PC-3 (cell line): Measurements from ENCODE around the gene NR5A2. TPM values are rescaled to one million over a fixed set of nuclear protein-coding genes. Genes with fewer than 3 reads are reported as not detected.
A peak's percentile ranks its signal among the peaks of the same experiment; 100 is the strongest.
"Not testable (repeated sequence)": the region's sequence is repeated elsewhere in the genome, so short reads cannot be mapped to it uniquely, and the experiment has no call there.

Source experiments
- ATAC-seq: fragments of 200-7000 bp; cut with Tn5 transposase; 2 replicates; pipeline ENCODE4 v1.9.1; 2020; ENCODE audit warnings: mild to moderate bottlenecking, moderate library complexity
- BruUV-seq: library from RNA; stranded (reverse); fragments of 400-500 nt; replicated peaks from 2 replicates; lab custom pipeline; 2021; lab: Mats Ljungman, UMichigan
- CTCF ChIA-PET: fragments of 300-600 bp; sonication (Branson Sonifier 250); formaldehyde crosslinking; loops from one replicate; lab custom pipeline; 2022; ENCODE audit warnings: antibody characterized with exemption; lab: Charles Lee
- POLR2A ChIA-PET: fragments of 300-600 bp; sonication (Branson Sonifier 250); formaldehyde crosslinking; loops from one replicate; lab custom pipeline; 2022; ENCODE audit warnings: antibody characterized with exemption; ENCODE audit not compliant: unreplicated experiment; lab: Charles Lee
- DNase-seq: peaks from one replicate; pipeline ENCODE4 v3.0.0-alpha.2; 2015
- H2AFZ ChIP-seq: fragments of 300-600 bp; sonication (generic); 2 replicates; pipeline ENCODE4 v1.6.0; 2016; ENCODE audit warnings: antibody characterized with exemption, low read length
- H3F3A ChIP-seq: fragments of 300-600 bp; sonication (generic); one replicate; pipeline ENCODE4 v1.6.0; 2017; ENCODE audit warnings: antibody characterized with exemption, low read length, control low read depth, mild to moderate bottlenecking; ENCODE audit not compliant: unreplicated experiment
- H3K27ac ChIP-seq: fragments of 300-600 bp; sonication (generic); 2 replicates; pipeline ENCODE4 v1.5.1; 2016; ENCODE audit warnings: mild to moderate bottlenecking, low read length
- H3K27me3 ChIP-seq: fragments of 300-600 bp; sonication (generic); 2 replicates; pipeline ENCODE4 v1.6.1; 2016; ENCODE audit warnings: low read length, mixed read lengths
- H3K36me3 ChIP-seq: fragments of 300-600 bp; sonication (generic); 2 replicates; pipeline ENCODE4 v1.6.1; 2016; ENCODE audit warnings: low read depth, mixed run types, low read length, mixed read lengths
- H3K4me1 ChIP-seq: fragments of 300-600 bp; sonication (generic); 2 replicates; pipeline ENCODE4 v1.5.1; 2016; ENCODE audit warnings: low read length; ENCODE audit not compliant: insufficient read depth
- H3K4me2 ChIP-seq: fragments of 300-600 bp; sonication (generic); 2 replicates; pipeline ENCODE4 v1.6.0; 2016; ENCODE audit warnings: low read length
- H3K4me3 ChIP-seq: fragments of 300-600 bp; sonication (generic); 2 replicates; pipeline ENCODE4 v1.5.1; 2016; ENCODE audit warnings: mild to moderate bottlenecking, low read length, mixed read lengths
- H3K79me2 ChIP-seq: fragments of 300-600 bp; sonication (generic); 2 replicates; pipeline ENCODE4 v1.6.1; 2017; ENCODE audit warnings: low read length, mixed read lengths
- H3K9ac ChIP-seq: fragments of 300-600 bp; sonication (generic); 2 replicates; pipeline ENCODE4 v1.6.0; 2016; ENCODE audit warnings: mild to moderate bottlenecking, low read length
- H3K9me2 ChIP-seq: fragments of 300-600 bp; sonication (generic); replicated peaks from 2 replicates; pipeline ENCODE4 v1.6.1; 2016; ENCODE audit warnings: mixed run types, low read length, mixed read lengths
- H3K9me3 ChIP-seq: fragments of 300-600 bp; sonication (generic); 2 replicates; pipeline ENCODE4 v1.6.1; 2016; ENCODE audit warnings: low read length, mixed read lengths
- H4K20me1 ChIP-seq: fragments of 300-600 bp; sonication (generic); 2 replicates; pipeline ENCODE4 v1.6.1; 2016; ENCODE audit warnings: low read length, mixed read lengths
- CTCF ChIP-seq: fragments of 300-600 bp; sonication (generic); conservative IDR thresholded peaks from 2 replicates; pipeline ENCODE4 v1.5.1; 2017; ENCODE audit warnings: antibody characterized with exemption, low read depth, mild to moderate bottlenecking, low read length
- EZH2 ChIP-seq: fragments of 300-600 bp; sonication (generic); IDR thresholded peaks from one replicate; pipeline ENCODE4 v1.6.1; 2017; ENCODE audit warnings: antibody characterized with exemption, mild to moderate bottlenecking, low read length; ENCODE audit not compliant: unreplicated experiment
- EZH2phosphoT487 ChIP-seq: fragments of 300-600 bp; sonication (generic); IDR thresholded peaks from 2 replicates; pipeline ENCODE4 v1.6.1; 2018; ENCODE audit warnings: mild to moderate bottlenecking, antibody characterized with exemption, low read length, borderline replicate concordance
- intact Hi-C: fragments of 100-400 bp; cut with micrococcal nuclease; formaldehyde crosslinking; loops from 2 replicates; pipeline ENCODE4 v1.9.0; 2023
- total RNA-seq: library from RNA; depleted of rRNA; stranded (reverse); fragments of >200 nt; gene quantifications from 2 replicates; pipeline ENCODE4 v1.2.3, GENCODE V29; 2014

NR5A2 gene
- total RNA-seq, 1 experiment from 2014 or later, result 0.36 TPM

DNA sequence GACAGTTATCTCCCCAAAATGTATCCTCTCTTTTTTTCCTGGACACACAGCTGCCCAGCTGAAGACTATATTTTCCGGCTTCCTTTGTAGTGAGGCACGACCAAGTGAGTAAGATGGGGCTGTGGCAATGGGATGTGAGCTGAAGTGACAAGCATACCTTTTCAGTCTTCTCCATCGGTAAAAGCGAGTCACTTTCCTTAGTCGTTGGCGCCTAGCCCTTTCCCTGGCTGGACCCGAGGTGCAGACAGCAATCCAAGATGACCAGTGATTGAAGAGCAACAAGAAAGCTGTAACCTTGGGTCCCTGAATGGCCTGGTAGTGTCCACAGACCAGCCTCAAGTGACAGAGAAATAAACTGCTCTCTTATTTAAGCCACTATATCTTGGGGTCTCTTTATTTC lies 155.2 kb downstream of the NR5A2 start:
- intact Hi-C loops, result loop anchor here (1.0 to 5.0 kb wide), 3 partner anchors 85 to 400 kb away; no protein-coding TSS in a partner anchor
- no peaks in the 10 kb centered on the region for H3K36me3 ChIP-seq
- DNase-seq, result peak; percentile 81
- H4K20me1 ChIP-seq, result no peaks in the 10 kb centered on the region
- no peaks in the 10 kb centered on the region for H3K79me2 ChIP-seq
- no peak for ATAC-seq
- H3K4me3 ChIP-seq, result no peak overlapping the region
- ChIA-PET CTCF (interaction anchor here (0.5 to 0.8 kb wide), 2 partner anchors 91 to 203 kb away, joined by 3 read pairs; no protein-coding TSS in a partner anchor), POLR2A (no interaction called here)
- H3K4me2 ChIP-seq, result no peak overlapping the region
- no TSS peak for BruUV-seq
- H3K4me1 ChIP-seq, result peaks cover 65% of the 10 kb centered on the region
- H3K27me3 ChIP-seq, result no peaks in the 10 kb centered on the region
- H3K27ac ChIP-seq, result no peak overlapping the region
- H2AFZ ChIP-seq, result no peak overlapping the region
- H3K9me2 ChIP-seq, result no peaks in the 10 kb centered on the region
- TF ChIP-seq EZH2, result no peak
- H3K9ac ChIP-seq, result no peak overlapping the region
- H3K9me3 ChIP-seq, result no peaks in the 10 kb centered on the region
- H3F3A ChIP-seq, result peaks cover 16% of the 10 kb centered on the region

DNA sequence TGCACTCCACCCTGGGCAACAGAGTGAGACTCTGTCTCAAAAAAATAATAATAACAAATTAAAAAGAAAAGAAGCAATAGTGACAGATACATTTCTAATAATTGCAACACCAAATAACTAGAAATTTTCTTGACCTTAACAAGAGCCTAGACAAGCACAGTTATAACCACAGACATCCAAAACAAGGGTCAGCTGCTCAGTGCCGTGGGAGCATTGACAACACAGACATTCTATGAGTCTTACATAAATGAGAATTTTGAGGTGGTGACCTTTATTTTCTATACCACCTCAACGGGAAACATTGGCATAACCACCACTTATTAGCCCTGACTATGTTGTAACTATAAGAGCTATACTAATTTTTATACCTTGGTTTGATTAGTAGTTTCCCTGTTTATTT lies 156.1 kb downstream of the NR5A2 start:
- Histone ChIP-seq H2AFZ (no peak overlapping the region), H3K79me2 (no peaks in the 10 kb centered on the region), H3K4me3 (peak overlapping the region; percentile 1; the same call in 1 of the 2 replicates), H3K27ac (peak overlapping the region; percentile 63), H3F3A (peaks cover 16% of the 10 kb centered on the region), H3K4me2 (peak overlapping the region; percentile 55), H3K36me3 (no peaks in the 10 kb centered on the region), H4K20me1 (no peaks in the 10 kb centered on the region), H3K4me1 (peaks cover 60% of the 10 kb centered on the region), H3K27me3 (no peaks in the 10 kb centered on the region), H3K9me2 (no peaks in the 10 kb centered on the region), H3K9me3 (no peaks in the 10 kb centered on the region), H3K9ac (peak overlapping the region; percentile 13; the same call in 1 of the 2 replicates)
- intact Hi-C loops, result loop anchor here (1.0 to 5.0 kb wide), 4 partner anchors 44 to 401 kb away; no protein-coding TSS in a partner anchor
- POLR2A ChIA-PET, result no interaction called here
- CTCF ChIA-PET, result interaction anchor here (0.6 to 1.7 kb wide), 3 partner anchors 25 to 113 kb away, joined by 3 to 10 read pairs (median 4); no protein-coding TSS in a partner anchor
- ATAC-seq, result no peak
- no TSS peak for BruUV-seq
- DNase-seq, result peak; percentile 32
- TF ChIP-seq EZH2phosphoT487 (no peak), EZH2 (no peak), CTCF (no peak)

GRCh38 chr1:200184196-200184595 lies 156.7 kb downstream of the NR5A2 start:
- no peak overlapping the region for H2AFZ ChIP-seq

DNA sequence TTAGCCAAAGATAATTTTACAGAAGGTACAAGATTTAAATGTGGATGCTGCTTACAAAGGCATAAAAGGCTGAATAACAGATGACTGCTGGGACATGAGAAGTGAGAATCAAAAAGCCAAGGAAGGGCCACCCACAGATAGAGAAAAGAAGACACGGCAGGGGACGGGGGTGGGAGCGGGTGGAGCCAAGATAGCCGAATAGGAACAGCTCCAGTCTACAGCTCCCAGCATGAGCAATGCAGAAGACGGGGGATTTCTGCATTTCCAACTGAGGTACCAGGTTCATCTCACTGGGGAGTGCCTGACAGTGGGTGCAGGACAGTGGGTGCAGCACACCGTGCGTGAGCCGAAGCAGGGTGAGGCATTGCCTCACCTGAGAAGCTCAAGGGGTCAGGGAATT lies 157.7 kb downstream of the NR5A2 start:
- H3K9me2 ChIP-seq, H4K20me1 ChIP-seq, H3K79me2 ChIP-seq, CTCF ChIA-PET, DNase-seq, H3K36me3 ChIP-seq, H3K4me2 ChIP-seq, BruUV-seq, H3K9ac ChIP-seq, POLR2A ChIA-PET, H3K4me3 ChIP-seq, ATAC-seq, H3F3A ChIP-seq, H3K27me3 ChIP-seq, H3K9me3 ChIP-seq: not testable (repeated sequence)
- 0 out of 2 replicates have a peak overlapping the region, but pooled peaks have one; percentile 10 for H3K27ac ChIP-seq
- H2AFZ ChIP-seq, result peak overlapping the region; percentile 8; the same call in 1 of the 2 replicates
- H3K4me1 ChIP-seq, result peaks cover 44% of the 10 kb centered on the region
- intact Hi-C loops, result loop anchor here (2.0 kb wide), 1 partner anchor 74 kb away; no protein-coding TSS in a partner anchor

More at GRCh38 chr1:200184196-200184595, 156.7 kb downstream of the NR5A2 start:
- no TSS peak for BruUV-seq
- ATAC-seq, result peak; percentile 64
- peak overlapping the region; percentile 13; the same call in 1 of the 2 replicates for H3K9ac ChIP-seq
- H3K4me2 ChIP-seq, result peak overlapping the region; percentile 55
- no peaks in the 10 kb centered on the region for H3K36me3 ChIP-seq
- H3K4me3 ChIP-seq, result peak overlapping the region; percentile 1; the same call in 1 of the 2 replicates
- no peaks in the 10 kb centered on the region for H3K79me2 ChIP-seq
- H3K9me2 ChIP-seq, result no peaks in the 10 kb centered on the region
- peak overlapping the region; percentile 63 for H3K27ac ChIP-seq
- CTCF ChIA-PET, result interaction anchor here (0.6 to 1.7 kb wide), 3 partner anchors 26 to 112 kb away, joined by 3 to 10 read pairs (median 4); no protein-coding TSS in a partner anchor
- no peaks in the 10 kb centered on the region for H3K9me3 ChIP-seq
- DNase-seq, result peak; percentile 100
- intact Hi-C loops, result loop anchor here (1.0 to 5.0 kb wide), 4 partner anchors 45 to 402 kb away; no protein-coding TSS in a partner anchor
- H3K4me1 ChIP-seq, result peaks cover 54% of the 10 kb centered on the region
- POLR2A ChIA-PET, result no interaction called here
- H4K20me1 ChIP-seq, result no peaks in the 10 kb centered on the region
- H3K27me3 ChIP-seq, result no peaks in the 10 kb centered on the region
- no peak for TF ChIP-seq CTCF
- TF ChIP-seq EZH2phosphoT487, result no peak
- no peak for TF ChIP-seq EZH2
- H3F3A ChIP-seq, result peaks cover 12% of the 10 kb centered on the region

- H3K36me3 ChIP-seq, H3K27ac ChIP-seq, H3K79me2 ChIP-seq, intact Hi-C loops, H3K9me2 ChIP-seq, H3K4me2 ChIP-seq, POLR2A ChIA-PET, H3F3A ChIP-seq, H3K27me3 ChIP-seq, H3K9ac ChIP-seq, H3K4me3 ChIP-seq, DNase-seq, ATAC-seq, H3K9me3 ChIP-seq, H4K20me1 ChIP-seq, BruUV-seq, H2AFZ ChIP-seq: not testable (repeated sequence)
- peaks cover 26% of the 10 kb centered on the region for H3K4me1 ChIP-seq
- CTCF ChIA-PET, result interaction anchor here (0.6 kb wide), 1 partner anchor 89 kb away, joined by 3 read pairs; no protein-coding TSS in a partner anchor
These were observed 159.8 kb downstream of the NR5A2 start for GRCh38 chr1:200187332-200187731.
